Measurements from ENCODE around the gene NIPAL3.
"Not testable (repeated sequence)": the region's sequence is repeated elsewhere in the genome, so short reads cannot be mapped to it uniquely, and the experiment has no call there.

The NIPAL3 gene

GRCh38 chr1:24421502-24421901 is 5.9 kb downstream of the NIPAL3 start:
- DNase-seq (ENCODE audit: low read depth in 1 of 2, low spot score in 1 of 2) = no peak

GRCh38 chr1:24424207-24424606 is 8.6 kb downstream of the NIPAL3 start:
- no peak for DNase-seq (ENCODE audit: low read depth in 1 of 2, low spot score in 1 of 2)

- DNase-seq (ENCODE audit: low read depth in 1 of 2, low spot score in 1 of 2) = no peak
Observed at GRCh38 chr1:24424990-24425389, 9.4 kb downstream of the NIPAL3 start.

- no peak for DNase-seq (ENCODE audit: low read depth in 1 of 2, low spot score in 1 of 2)
Observed at GRCh38 chr1:24425441-24425840, 9.8 kb downstream of the NIPAL3 start.

GRCh38 chr1:24425922-24426321 is 10.3 kb downstream of the NIPAL3 start:
- no peak for DNase-seq (ENCODE audit: low read depth in 1 of 2, low spot score in 1 of 2)

GRCh38 chr1:24426744-24427544 is 11.3 kb downstream of the NIPAL3 start:
- DNase-seq (ENCODE audit: low read depth in 1 of 2, low spot score in 1 of 2) = no peak

GRCh38 chr1:24427545-24427862 is 11.9 kb downstream of the NIPAL3 start:
- DNase-seq (ENCODE audit: low read depth in 1 of 2, low spot score in 1 of 2) = no peak

- no peak for DNase-seq (ENCODE audit: low read depth in 1 of 2, low spot score in 1 of 2)
Observed at GRCh38 chr1:24435782-24436365, 20.3 kb downstream of the NIPAL3 start.

GRCh38 chr1:24437631-24438396 is 22.2 kb downstream of the NIPAL3 start:
- DNase-seq (ENCODE audit: low read depth in 1 of 2, low spot score in 1 of 2) = no peak

GRCh38 chr1:24438423-24438901 is 22.9 kb downstream of the NIPAL3 start:
- no peak for DNase-seq (ENCODE audit: low read depth in 1 of 2, low spot score in 1 of 2)

GRCh38 chr1:24440436-24440835 is 24.8 kb downstream of the NIPAL3 start:
- no peak for DNase-seq (ENCODE audit: low read depth in 1 of 2, low spot score in 1 of 2)

GRCh38 chr1:24441480-24441879 is 25.9 kb downstream of the NIPAL3 start:
- DNase-seq (ENCODE audit: low read depth in 1 of 2, low spot score in 1 of 2) = no peak

GRCh38 chr1:24441996-24442668 is 26.5 kb downstream of the NIPAL3 start:
- DNase-seq (ENCODE audit: low read depth in 1 of 2, low spot score in 1 of 2) = no peak

- no peak for DNase-seq (ENCODE audit: low read depth in 1 of 2, low spot score in 1 of 2)
Observed at GRCh38 chr1:24442764-24443163, 27.2 kb downstream of the NIPAL3 start.

GRCh38 chr1:24443241-24443656 is 27.6 kb downstream of the NIPAL3 start:
- DNase-seq (ENCODE audit: low read depth in 1 of 2, low spot score in 1 of 2) = no peak

GRCh38 chr1:24446446-24446845 is 30.8 kb downstream of the NIPAL3 start:
- not testable (repeated sequence) for DNase-seq (ENCODE audit: low read depth in 1 of 2, low spot score in 1 of 2)

- no peak for DNase-seq (ENCODE audit: low read depth in 1 of 2, low spot score in 1 of 2)
Observed at GRCh38 chr1:24450316-24450715, 34.7 kb downstream of the NIPAL3 start.

GRCh38 chr1:24450857-24451397 is 35.3 kb downstream of the NIPAL3 start:
- DNase-seq (ENCODE audit: low read depth in 1 of 2, low spot score in 1 of 2) = no peak

- DNase-seq (ENCODE audit: low read depth in 1 of 2, low spot score in 1 of 2) = no peak
Observed at GRCh38 chr1:24451746-24452145, 36.1 kb downstream of the NIPAL3 start.

GRCh38 chr1:24452922-24453485 is 37.4 kb downstream of the NIPAL3 start:
- no peak for DNase-seq (ENCODE audit: low read depth in 1 of 2, low spot score in 1 of 2)

- DNase-seq (ENCODE audit: low read depth in 1 of 2, low spot score in 1 of 2) = no peak
Observed at GRCh38 chr1:24454673-24455072, 39.1 kb downstream of the NIPAL3 start.

All from activated CD4-positive, alpha-beta T cell treated with anti-CD3 and anti-CD28 coated beads, Interleukin-2, amount 50 U/mL, for 24 hours (primary cell).